ENCODE measurements around the gene RNF144B. TPM values are rescaled to one million over a fixed set of nuclear protein-coding genes. Genes with fewer than 3 reads are reported as not detected.
"Not testable (repeated sequence)": the region's sequence is repeated elsewhere in the genome, so short reads cannot be mapped to it uniquely, and the experiment has no call there.

Gene RNF144B
- total RNA-seq, 4 donors from 2014 or later, result 30.6 to 57.4 (median 44.9) TPM

GRCh38 chr6:18392346-18392877, 5.3 kb downstream of the RNF144B start:
- WGBS, 2 donors, result 78 to 79% methylated on average over 2 of the region's 2 CpGs
- DNase-seq (ENCODE audit: low spot score in 2 of 2), result no peak
- TF ChIP-seq, protein P1, sequence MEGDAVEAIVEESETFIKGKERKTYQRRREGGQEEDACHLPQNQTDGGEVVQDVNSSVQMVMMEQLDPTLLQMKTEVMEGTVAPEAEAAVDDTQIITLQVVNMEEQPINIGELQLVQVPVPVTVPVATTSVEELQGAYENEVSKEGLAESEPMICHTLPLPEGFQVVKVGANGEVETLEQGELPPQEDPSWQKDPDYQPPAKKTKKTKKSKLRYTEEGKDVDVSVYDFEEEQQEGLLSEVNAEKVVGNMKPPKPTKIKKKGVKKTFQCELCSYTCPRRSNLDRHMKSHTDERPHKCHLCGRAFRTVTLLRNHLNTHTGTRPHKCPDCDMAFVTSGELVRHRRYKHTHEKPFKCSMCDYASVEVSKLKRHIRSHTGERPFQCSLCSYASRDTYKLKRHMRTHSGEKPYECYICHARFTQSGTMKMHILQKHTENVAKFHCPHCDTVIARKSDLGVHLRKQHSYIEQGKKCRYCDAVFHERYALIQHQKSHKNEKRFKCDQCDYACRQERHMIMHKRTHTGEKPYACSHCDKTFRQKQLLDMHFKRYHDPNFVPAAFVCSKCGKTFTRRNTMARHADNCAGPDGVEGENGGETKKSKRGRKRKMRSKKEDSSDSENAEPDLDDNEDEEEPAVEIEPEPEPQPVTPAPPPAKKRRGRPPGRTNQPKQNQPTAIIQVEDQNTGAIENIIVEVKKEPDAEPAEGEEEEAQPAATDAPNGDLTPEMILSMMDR (IDR thresholded peaks at IDR 0.05), result no peak
- TF ChIP-seq POLR2A (IDR thresholded peaks at IDR 0.05), result no peak
- intact Hi-C loops (cut with DNase I; ENCODE audit: low total_unique reads), result no loop called here
- H3K4me3 ChIP-seq (ENCODE audit: low read depth, poor library complexity, severe bottlenecking), result no peak overlapping the region

- no peak for TF ChIP-seq POLR2A (IDR thresholded peaks at IDR 0.05)
- TF ChIP-seq, protein P1 (IDR thresholded peaks at IDR 0.05), result no peak
- DNase-seq (ENCODE audit: low spot score in 2 of 2), result no peak
- WGBS, 2 donors, result 89 to 92% methylated on average over 2 of the region's 2 CpGs
Observed at GRCh38 chr6:18393698-18394097, 6.5 kb downstream of the RNF144B start.

GRCh38 chr6:18395177-18395855, 8.2 kb downstream of the RNF144B start:
- TF ChIP-seq, protein P1 (IDR thresholded peaks at IDR 0.05), result no peak
- TF ChIP-seq POLR2A (IDR thresholded peaks at IDR 0.05), result no peak
- WGBS, 2 donors, result 58 to 61% methylated on average over 2 of the region's 2 CpGs
- no peak overlapping the region for H3K4me3 ChIP-seq (ENCODE audit: low read depth, poor library complexity, severe bottlenecking)
- DNase-seq (ENCODE audit: low spot score in 2 of 2), result no peak
- intact Hi-C loops (cut with DNase I; ENCODE audit: low total_unique reads), result no loop called here

More at GRCh38 chr6:18393698-18394097, 6.5 kb downstream of the RNF144B start:
- intact Hi-C loops (cut with DNase I; ENCODE audit: low total_unique reads), result no loop called here
- no peak overlapping the region for H3K4me3 ChIP-seq (ENCODE audit: low read depth, poor library complexity, severe bottlenecking)

- intact Hi-C loops (cut with DNase I; ENCODE audit: low total_unique reads), result no loop called here
- WGBS, 2 donors, result 84 to 90% methylated on average over 1 of the region's 1 CpG
- DNase-seq (ENCODE audit: low spot score in 2 of 2), result no peak
- no peak for TF ChIP-seq POLR2A (IDR thresholded peaks at IDR 0.05)
- TF ChIP-seq, protein P1 (IDR thresholded peaks at IDR 0.05), result no peak
- no peak overlapping the region for H3K4me3 ChIP-seq (ENCODE audit: low read depth, poor library complexity, severe bottlenecking)
Observed at GRCh38 chr6:18395856-18396197, 8.7 kb downstream of the RNF144B start.

- 78 to 88% methylated on average over 6 of the region's 6 CpGs for WGBS, 2 donors
- no peak for DNase-seq (ENCODE audit: low spot score in 2 of 2)
- TF ChIP-seq POLR2A (IDR thresholded peaks at IDR 0.05), result no peak
- no peak overlapping the region for H3K4me3 ChIP-seq (ENCODE audit: low read depth, poor library complexity, severe bottlenecking)
- intact Hi-C loops (cut with DNase I; ENCODE audit: low total_unique reads), result no loop called here
Observed at GRCh38 chr6:18397701-18398100, 10.6 kb downstream of the RNF144B start.

DNA sequence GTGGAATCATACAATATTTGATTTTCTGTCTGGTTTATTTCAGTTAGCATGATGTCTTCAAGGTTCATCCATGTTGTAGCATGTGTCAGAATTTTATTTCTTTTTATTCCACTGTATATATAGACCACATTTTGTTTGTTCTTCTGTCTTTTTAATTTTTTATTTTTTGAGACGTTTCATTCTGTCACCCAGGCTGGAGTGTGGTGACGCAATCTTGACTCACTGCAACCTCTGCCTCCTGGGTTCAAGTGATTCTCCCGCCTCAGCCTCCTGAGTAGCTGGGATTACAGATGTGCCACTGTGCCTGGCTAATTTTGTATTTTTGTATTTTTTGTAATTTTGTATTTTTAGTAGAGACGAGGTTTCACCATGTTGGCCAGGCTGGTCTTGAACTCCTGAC, 11.1 kb downstream of the RNF144B start:
- intact Hi-C loops (cut with DNase I; ENCODE audit: low total_unique reads); DNase-seq (ENCODE audit: low spot score in 2 of 2); H3K4me3 ChIP-seq (ENCODE audit: low read depth, poor library complexity, severe bottlenecking): not testable (repeated sequence)
- WGBS, 2 donors, result 82 to 84% methylated on average over 4 of the region's 4 CpGs
